Head of caudate nucleus (tissue), 42 donors: ENCODE results near the gene LAD1.
A peak's percentile ranks its signal among the peaks of the same experiment; 100 is the strongest.

Experiments
- DNase-seq, 42 donors: peaks; one replicate each; pipeline versions ENCODE4 v3.0.0 to v3.0.0-alpha.2; 2020 to 2021; ENCODE audit warnings: mixed read lengths in 7 of 42
- intact Hi-C: fragments of 100-400 bp; cut with DNase I; formaldehyde crosslinking; loops from one replicate; pipeline ENCODE4 v1.15.0; 2022

Gene LAD1

DNA sequence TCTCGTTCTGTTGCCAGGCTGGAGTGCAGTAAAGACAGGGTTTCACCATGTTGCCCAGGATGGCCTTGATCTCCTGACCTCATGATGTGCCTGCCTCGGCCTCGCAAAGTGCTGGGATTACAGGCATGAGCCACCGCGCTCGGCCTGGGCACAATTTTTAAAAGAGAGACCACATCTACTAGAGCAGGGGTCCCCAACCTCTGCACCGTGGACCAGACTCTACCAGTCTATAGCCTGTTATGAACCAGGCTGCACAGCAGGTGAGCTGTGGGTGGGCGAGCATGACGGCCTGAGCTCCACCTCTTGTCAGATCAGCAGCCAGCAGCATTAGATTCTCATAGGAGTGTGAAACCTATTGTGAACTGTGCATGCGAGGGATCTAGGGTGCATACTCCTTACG lies 42.4 kb downstream of the LAD1 start:
- intact Hi-C loops: no loop called here
- no peak for DNase-seq

DNA sequence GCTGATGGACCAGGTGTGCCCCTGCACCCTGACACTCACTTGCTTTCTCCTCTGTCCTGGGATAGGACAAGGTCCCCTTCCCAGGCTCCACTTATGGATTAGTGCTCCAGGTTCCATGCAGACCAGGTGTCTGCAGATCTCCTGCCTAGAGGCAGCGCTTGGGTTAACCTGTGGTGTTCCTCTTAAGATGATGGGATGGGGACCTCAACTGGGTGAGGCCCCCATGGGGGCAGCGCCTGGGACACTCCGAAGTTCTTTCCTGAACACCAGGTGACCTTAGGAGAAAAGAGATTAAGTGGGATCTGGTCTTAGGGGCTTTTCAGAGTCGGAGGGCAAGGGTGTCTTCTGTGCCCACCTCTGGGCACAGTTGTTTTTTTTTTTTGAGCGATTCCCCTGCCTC lies 42.9 kb downstream of the LAD1 start:
- intact Hi-C loops: no loop called here
- DNase-seq: no peak

DNA sequence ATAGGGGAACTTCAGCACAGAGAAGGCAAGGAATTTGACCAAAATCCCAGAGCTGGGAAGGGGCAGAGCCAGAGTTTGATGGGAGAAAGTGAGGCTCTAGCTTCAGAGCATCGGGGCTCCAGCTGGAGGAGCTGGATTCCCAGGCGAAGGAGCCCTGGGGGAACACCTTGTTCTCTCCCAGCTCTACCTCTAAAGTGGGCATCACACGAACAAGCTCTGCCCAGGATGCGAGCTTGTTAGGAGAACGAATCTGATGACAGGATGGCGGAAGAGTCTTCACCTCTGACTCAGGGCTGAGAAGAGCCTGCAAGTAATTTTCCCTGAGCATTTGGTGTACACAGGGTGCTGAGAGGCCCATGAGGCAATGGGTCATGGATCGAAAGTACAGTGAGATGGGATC lies 43.7 kb downstream of the LAD1 start:
- DNase-seq: no peak
- intact Hi-C loops: no loop called here

DNA sequence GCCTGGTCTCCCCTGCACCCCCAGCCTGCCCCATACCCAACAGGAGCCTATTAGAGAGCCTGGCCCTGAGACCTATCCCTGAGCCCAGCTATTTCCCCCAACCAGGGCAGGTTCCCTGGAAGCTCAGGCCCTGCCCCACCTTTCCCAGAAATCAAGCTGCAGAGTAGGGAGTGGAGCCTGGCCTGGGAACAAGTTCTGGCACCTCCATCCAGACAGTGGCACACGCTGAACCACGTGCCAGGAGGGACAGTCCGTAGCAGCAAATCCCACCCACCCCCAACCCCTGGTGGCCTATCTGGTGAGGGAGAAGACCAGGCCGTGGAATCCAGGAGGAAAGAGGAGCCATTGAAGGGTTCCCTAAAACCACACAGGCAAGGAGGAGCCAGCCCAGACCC lies 44.2 kb downstream of the LAD1 start:
- DNase-seq: no peak
- intact Hi-C loops: no loop called here

DNA sequence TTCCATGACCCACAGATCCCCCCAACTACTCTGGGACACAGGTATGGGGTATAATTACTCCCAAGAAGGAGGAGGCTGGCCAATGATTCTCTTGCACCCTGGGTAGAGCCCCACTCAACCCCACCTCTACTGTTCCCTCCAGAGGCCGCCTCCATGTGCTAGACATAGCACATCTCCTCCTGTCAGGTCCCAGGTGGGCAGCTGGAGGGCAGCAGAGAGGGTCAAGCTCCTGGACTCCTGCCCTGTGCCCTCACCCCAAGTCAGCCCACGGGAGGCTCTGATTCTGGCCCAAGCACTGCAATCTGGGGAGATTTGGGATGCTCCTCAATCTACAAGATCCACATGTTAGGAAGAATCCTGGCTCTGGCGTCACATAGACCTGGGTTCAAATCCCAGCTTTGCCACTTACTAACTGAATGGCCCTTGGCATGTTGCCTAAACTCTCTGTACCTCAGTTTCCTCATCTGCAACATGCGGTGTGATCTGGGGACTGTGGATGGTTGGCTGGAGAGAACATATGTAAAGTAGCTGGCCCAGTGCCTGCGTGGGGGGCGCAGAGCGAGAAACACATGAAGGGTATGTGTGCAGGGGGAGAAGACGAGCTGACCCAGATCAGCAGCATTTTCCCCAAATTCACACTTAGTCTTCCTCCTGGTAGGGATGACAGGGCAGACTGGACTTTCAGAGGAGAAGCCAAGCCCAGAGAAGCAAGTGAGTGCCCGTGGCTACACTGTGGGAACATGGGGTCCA lies 44.8 kb downstream of the LAD1 start:
- intact Hi-C loops: no loop called here
- no peak for DNase-seq

DNA sequence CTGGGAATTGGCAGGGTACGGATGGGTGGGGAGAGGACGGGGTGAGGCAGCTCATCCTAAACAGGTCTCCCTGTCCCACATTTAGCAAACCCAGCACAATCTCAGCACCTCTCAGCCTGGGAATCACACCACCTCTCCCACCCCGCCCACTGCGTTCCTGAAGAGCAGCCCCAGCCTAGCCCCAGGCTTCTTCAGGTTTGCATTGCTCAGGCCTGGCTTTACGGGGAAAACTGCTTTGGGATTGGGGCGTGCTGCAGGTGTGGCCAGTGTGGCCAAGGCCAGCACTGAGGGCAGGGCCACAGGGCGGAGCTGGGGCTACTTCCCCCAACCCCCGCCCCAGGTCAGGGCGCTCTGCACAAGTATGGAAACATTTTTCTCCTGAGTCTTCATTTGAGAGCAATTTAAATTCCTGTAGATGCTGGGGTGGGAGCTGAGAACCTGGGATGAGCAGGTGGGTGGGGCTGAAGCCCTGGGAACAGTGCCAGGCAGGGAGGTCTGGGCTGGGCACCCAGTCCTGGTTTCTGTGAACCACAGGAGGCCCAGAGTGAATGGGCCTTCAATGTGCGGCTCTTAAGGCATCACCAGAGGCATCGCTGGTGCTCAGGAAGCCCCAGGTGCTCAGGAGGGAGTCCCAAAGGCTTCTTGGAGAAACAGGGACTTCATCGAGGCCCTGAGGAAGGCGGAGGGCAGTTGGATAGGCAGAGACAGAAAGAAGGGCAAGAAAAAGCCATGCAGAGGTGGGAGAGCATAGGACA lies 45.8 kb downstream of the LAD1 start:
- no peak for DNase-seq
- intact Hi-C loops: no loop called here

DNA sequence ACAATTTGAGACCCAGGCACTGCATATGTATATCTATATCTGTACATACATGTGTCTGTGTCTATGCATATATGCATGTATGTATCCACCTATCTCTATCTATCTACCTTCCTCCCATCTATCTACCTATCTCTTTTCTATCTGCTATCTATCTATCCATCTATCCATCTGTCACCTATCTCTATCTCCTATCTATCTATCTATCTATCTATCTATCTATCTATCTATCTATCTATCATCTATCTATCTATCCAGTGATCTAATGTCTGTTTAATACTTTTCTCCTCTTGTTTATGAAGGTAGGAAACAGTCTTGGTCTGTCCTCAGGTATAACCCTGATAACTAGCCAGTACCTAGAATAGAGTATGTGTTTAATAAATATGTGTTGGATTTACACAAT lies 47.5 kb downstream of the LAD1 start:
- intact Hi-C loops: no loop called here

DNA sequence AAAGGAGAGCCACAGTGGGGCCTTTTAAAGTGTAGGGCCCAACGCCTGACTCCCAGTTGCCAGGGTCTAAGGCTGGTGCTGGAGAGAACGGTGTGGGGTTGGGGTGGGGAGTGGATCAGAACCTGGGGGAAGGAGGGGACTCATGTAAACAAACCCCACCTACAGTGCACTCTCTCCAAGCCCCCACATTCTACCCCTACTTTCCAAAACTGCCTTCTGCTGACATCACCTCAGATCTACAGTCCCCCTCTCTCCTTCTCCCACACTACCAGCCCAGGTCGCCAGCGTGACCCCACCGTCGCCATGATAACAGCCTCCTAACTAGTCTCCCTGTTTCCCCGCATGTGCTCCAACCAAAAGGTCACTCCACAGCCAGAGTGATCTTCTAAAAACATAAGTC lies 48.2 kb downstream of the LAD1 start:
- intact Hi-C loops: no loop called here
- DNase-seq: no peak

More for the DNA sequence above, 47.5 kb downstream of the LAD1 start:
- DNase-seq: no peak

DNA sequence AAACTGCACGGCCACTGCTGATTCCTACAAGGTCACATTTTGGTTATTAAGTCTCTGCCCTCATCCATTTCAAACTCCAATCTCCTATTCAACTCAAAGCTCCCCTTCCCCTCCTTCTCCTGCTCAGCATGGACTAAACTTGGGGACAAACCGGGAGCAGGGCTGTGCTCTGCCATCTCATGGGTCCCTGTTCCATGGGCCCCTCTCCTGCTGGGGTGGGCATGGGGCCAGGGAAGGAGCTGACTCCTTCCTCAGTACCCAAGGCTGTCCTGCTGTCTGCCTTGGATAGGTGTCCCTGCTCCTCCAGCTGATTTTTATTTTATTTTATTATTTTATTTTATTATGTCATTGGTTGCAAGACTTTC lies 48.8 kb downstream of the LAD1 start:
- DNase-seq: no peak
- intact Hi-C loops: no loop called here

DNA sequence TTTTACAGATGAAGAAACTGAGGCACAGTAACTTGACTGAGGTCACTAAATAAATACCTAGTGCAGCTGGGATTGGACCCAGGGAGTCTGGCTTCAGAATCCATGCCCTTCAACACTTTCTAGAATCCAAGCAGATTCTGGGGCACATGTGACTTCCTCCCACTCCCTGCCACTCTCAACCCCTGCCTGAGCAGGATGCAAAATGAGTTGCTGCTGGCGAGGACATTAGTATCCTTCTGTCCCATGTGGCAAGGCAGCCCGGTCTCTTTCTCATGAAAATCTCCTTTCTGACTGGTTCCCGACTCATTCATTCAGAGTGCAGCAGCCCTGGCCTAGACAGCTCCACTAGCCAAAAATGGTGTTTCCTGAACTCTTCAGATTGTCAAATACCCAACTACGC lies 50.0 kb downstream of the LAD1 start:
- intact Hi-C loops: no loop called here
- DNase-seq: peak in 22 of 42 donors; percentile 3 to 68 (median 26)

DNA sequence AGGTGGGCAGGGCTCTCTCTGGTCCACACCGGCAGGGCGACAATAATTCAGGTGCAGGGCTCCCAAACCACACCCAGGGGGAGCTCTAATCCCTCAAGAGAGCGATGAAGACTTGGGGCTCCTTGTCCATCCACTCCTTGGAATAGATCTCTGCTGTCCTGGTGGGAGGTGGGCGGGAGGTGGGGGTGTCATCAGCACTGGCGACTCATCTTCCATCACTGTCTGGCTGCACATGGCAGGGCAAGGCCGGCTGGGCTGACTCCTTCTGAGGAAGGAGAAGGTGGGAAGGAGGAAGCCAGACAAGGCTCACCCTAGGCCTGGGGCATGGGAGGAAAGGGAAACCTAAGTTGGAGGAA lies 50.9 kb downstream of the LAD1 start:
- intact Hi-C loops: no loop called here
- peak in 7 of 42 donors; percentile 7 to 57 (median 28) for DNase-seq

DNA sequence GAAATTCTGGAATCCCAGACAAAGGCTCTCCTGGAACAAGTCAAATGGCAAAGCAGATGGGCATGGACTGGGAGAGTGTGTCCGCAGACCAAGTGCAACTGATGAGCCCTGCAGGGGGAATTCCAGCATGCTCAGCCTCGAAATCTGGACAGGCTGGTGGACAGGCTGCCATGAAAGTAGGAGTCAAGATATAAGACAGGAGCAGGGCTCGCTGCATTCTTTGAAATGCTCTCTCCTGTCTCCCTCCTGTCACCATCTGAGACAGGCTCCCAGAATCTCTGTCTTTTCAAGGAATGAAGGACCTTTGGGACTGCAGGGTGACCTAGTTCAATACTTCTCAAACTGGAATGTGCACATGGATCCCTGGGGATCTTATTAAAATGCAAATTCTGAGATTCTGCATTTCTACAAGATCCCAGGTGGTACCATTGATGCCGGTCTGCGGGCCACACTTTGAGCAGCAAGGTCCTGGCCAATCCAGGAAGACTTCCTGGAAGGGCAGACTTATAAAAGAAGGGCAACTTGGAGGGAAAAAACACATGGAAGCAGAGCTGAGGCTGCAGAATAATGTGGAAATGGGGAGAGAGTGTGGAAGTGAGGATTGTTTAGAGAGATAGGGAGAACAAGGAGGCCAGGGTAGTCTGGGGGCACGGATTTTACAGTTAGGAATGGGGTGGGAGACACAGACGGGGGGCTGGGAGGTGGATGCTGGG lies 51.5 kb downstream of the LAD1 start:
- no peak for DNase-seq
- intact Hi-C loops: no loop called here

DNA sequence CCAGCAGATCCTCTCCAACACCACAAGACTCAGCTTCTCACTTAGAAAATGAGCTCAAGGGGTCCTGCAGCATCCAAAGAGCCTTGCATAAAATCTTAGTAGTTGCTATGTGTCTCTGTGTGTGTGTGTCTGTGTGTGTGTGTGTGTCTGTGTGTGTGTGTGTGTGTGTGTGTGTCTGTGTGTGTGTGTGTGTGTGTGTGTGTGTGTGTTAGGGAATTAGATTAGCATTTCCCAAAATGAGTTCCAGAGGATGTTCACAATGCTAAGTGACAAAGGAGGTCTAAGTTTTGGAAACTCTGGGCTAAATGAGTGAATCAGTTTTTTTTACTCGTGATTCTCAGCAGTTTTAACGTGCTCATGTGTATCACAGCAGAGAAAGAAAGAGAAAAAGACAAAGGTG lies 52.1 kb downstream of the LAD1 start:
- DNase-seq: no peak
- intact Hi-C loops: no loop called here

DNA sequence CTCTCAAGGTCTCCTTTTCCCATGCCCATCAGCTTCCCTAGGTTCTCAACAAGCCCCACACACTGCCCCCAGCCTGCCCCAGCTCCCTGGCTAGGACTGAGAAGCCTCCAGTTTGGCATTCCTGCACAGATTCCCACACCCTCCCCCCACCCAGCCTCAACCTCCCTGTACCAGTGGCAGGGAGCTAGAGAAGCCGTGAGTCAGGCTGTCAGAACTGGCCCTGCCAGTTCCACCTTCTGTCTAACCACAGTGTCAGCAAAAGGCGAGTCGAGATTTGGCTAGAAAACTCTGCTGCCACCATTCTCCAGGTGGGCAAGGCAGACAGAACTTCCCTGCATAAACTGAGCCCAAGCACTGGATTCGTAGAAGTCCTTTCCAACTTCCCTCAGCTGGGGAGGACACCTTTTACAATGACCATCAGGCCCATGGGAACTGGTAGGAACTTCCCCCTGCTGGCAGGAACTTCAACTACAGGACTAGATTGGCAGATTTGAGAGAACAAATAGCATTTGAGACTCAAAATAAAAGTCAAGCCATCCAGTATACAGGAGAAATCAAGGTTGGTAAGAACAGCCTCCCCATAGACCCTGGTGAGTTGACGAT lies 52.7 kb downstream of the LAD1 start:
- peak in 10 of 42 donors; percentile 13 to 50 (median 28) for DNase-seq
- intact Hi-C loops: no loop called here

DNA sequence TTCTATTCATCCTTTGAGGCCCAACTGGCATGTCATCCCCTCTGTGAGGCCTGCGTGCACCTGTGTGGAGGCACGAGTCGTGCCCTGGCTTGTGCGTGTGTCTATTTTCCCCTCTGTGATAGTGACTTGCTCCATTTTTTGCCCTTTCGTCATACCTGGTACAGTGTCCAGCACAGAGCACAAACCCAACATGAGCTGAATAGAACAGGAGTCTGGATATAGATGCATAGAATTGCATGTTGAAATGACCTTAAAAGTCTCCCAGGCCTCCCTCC lies 54.1 kb downstream of the LAD1 start:
- intact Hi-C loops: no loop called here
- DNase-seq: no peak

DNA sequence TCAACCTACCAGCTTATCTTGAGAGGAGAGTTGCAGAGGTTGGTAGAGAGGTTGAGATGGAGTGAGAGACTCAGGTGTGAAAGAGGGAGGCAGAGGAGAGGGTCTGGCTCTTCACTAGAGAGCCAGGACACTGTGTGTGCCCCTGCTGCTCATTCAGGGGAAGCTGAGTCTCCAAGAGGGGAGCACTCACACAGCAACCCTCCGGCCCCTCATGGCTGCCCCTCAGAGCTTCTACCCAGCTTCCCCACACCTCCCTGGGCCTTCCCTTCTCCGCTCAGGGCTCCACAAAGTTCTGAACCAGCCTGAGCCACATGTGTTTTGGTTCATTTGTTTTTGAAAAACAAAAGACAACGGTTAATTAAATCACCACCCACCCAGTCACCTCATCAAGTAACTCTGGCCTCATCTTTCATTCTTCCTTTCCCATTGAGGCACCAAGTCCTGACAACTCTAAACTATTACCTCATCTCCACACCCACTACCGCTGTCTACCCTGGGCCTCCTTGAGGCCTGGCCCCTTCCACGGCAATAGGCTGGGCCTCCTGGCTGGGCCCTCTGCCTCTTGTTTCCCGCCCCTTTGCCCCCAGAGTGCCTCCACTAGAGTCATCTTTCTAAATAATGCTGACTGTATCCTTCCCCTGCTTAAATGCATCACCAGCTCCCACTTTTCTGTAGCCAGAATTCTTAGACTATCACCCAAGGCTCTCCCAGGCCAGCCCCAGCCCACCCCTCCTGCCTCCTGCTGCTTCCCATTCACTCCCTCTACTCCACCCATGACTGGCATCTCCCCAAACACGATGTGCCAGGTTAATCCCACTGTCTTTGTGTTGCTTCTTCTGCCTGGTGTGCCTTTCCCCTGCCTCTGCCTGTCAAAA lies 54.7 kb downstream of the LAD1 start:
- intact Hi-C loops: no loop called here
- DNase-seq: no peak

DNA sequence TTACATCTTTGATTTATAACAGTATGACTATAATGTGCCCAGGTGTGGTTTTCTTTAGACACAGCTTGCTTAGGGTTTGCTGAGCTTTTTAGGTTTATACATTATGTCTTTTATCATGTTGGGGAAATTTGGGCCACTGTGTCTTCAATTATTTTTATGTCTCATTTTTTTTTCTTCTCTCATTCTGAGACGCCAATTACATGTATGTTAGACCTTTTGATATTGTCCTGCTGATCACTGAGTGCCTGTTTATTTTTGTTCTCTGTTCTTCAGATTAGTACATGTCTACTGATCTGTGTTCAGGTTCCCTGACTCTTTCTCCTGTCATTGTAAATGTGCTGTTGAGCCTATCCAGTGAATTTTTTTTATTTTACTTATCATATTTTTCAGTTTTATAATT lies 57.7 kb downstream of the LAD1 start:
- no peak for DNase-seq
- intact Hi-C loops: no loop called here

DNA sequence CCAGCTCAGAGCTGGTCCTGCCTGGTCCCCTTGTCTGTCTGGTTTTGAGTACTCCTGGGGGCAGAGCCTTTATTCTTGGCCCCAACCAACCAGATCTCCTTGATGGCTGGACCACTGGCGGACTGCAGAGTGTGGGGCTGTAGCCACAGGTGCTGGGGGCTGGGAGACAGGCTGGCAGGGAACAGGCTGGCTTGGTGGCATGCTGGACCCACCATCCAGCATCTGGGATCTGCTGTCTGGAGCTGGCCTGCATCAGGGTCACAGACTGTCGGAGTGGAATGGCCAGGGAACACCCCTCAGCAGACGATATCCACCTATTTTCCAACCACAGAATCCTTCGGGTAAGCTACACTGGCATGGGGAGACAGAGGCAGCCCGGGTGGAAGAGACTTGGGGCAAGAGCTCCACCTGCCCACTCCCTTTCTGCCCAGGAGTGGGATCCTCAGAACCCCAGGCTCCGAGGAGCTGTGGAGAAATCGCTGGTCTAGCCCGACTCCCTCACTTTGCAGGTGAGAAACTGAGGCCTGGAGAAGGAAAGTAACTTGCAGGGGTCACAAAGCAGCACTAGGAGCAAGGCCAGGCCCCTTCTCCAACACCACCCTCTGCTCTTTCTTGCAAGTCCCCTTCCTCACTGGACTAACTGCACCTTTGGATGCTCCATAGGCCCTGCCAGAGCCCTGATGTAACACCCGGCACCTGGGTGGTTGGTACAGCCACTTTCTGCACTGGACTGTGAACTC lies 62.2 kb downstream of the LAD1 start:
- DNase-seq: no peak
- intact Hi-C loops: no loop called here

DNA sequence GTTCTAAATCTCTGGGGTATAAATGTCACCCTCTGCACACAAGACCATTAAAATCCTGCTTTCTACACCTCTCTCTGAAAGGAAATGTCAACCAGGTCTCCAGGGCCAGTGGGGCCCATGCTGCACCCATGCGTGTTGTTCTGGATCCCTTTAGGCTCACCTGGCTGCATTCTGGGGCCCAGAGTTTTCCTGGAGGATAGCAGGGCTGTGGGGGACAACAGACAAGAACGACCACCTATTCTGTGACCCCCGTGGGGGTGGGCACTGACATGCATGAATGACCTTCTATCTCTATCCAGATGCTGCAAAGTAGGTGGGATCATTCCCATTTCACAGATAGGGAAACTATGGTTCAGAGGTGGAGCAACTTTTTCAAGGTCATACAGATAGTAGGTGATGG lies 63.2 kb downstream of the LAD1 start:
- intact Hi-C loops: no loop called here
- DNase-seq: no peak
